Raji (cell line): Measurements from ENCODE around the gene ALOX12.

Source experiments
- POLR2A ChIP-seq: IDR thresholded peaks from 2 replicates; pipeline ENCODE4 v1.6.1; 2011; ENCODE audit warnings: low read depth, low read length, control low read depth; ENCODE audit not compliant: insufficient read depth

Gene ALOX12

GRCh38 chr17:7027335-7027734, 31.5 kb downstream of the ALOX12 start:
- TF ChIP-seq POLR2A: no peak

GRCh38 chr17:7029096-7029495, 33.2 kb downstream of the ALOX12 start:
- TF ChIP-seq POLR2A: no peak

GRCh38 chr17:7029659-7030058, 33.8 kb downstream of the ALOX12 start:
- TF ChIP-seq POLR2A: no peak

GRCh38 chr17:7034955-7035590, 39.2 kb downstream of the ALOX12 start:
- TF ChIP-seq POLR2A: no peak

GRCh38 chr17:7035591-7036368, 39.9 kb downstream of the ALOX12 start, which contains the start of gene SLC16A13:
TSS of gene SLC16A13 (plus strand) at chr17:7036015. CDS start at chr17:7036383, 368 bp downstream.
- peak; percentile 97 for TF ChIP-seq POLR2A

GRCh38 chr17:7038025-7038862, 42.4 kb downstream of the ALOX12 start:
- TF ChIP-seq POLR2A: no peak

GRCh38 chr17:7039832-7040231, 44.0 kb downstream of the ALOX12 start:
- TF ChIP-seq POLR2A: no peak

GRCh38 chr17:7041607-7042500, 46.0 kb downstream of the ALOX12 start:
- TF ChIP-seq POLR2A: 0 out of 2 replicates have a peak, but pooled peaks have one; percentile 15

- TF ChIP-seq POLR2A: peak; percentile 18; the same call in 1 of the 2 replicates
Observed at GRCh38 chr17:7042501-7043181, 46.8 kb downstream of the ALOX12 start.

- no peak for TF ChIP-seq POLR2A
Observed at GRCh38 chr17:7043182-7043496, 47.3 kb downstream of the ALOX12 start.

- TF ChIP-seq POLR2A: no peak
Observed at GRCh38 chr17:7043497-7044198, 47.8 kb downstream of the ALOX12 start, which contains the start of gene SLC16A11. TSS of gene SLC16A11 (minus strand) at chr17:7044092. CDS start at chr17:7043513, 579 bp downstream.

- TF ChIP-seq POLR2A: no peak
Observed at GRCh38 chr17:7045492-7046126, 49.8 kb downstream of the ALOX12 start.
